T-helper 1 cell treated with Interleukin-12 subunit alpha and Interleukin-12 subunit beta and Interleukin-4 antibody, amounts not matched to agents 30 μg/mL and 1 μg/mL, for 36 hours (primary cell): Measurements from ENCODE around the gene RGS7BP.

Experiments
- H3K27ac Mint-ChIP-seq: one replicate; pipeline ENCODE4 v1.8.0; 2021; ENCODE audit warnings: mild to moderate bottlenecking, mixed read lengths
- H3K27me3 Mint-ChIP-seq: one replicate; pipeline ENCODE4 v1.8.0; 2021; ENCODE audit warnings: low read depth, mixed read lengths
- H3K36me3 Mint-ChIP-seq: one replicate; pipeline ENCODE4 v1.8.0; 2021; ENCODE audit warnings: low read depth, mixed read lengths
- H3K4me1 Mint-ChIP-seq: one replicate; pipeline ENCODE4 v1.8.0; 2021; ENCODE audit warnings: low read depth, mixed read lengths
- H3K4me3 Mint-ChIP-seq: one replicate; pipeline ENCODE4 v1.8.0; 2021; ENCODE audit warnings: mild to moderate bottlenecking, moderate library complexity, mixed read lengths
- H3K9me3 Mint-ChIP-seq: one replicate; pipeline ENCODE4 v1.8.0; 2021; ENCODE audit warnings: mixed read lengths

The RGS7BP gene

DNA sequence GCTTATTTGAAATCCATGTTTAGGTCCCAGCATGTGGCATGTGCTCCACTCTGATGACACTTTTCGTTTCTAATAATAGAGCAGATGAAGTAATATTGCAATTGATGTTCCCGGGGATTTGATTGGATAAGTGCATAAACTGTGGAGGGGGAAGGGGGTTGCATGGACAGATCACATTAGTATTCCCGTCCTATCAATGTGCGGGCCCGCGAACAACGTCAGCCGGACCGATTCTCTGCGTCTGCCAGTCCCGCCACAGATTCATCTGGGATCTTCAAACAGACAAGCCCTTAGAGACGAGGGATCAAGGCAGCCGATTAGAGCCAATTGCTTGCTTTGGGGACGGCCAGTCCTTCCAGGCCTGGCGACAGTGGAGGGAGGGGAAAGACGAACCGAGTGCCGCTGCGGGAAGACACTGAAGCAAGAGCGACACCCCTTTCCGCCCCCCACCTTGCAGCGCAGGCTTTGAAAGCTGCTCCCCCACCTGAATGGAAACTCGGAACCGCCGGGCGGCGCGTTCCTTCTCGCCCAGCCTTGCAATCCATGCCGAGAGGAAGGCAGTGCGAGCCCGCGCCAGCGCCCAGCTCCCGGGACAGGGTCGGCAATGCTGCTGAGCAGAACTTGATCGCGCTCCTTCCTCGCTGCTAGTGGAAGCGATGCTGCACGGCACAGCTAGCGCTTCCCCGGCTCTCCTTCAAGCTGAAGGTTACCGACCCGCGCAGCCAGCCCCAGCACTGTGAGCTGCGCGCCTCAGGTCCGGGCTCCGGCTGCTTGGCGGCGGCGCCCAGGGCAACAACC lies at the start of gene RGS7BP:
TSS of gene RGS7BP (plus strand) at position 247 of the 798 bp plus-strand sequence. CDS start 610 bp downstream, outside the sequence.
- Mint-ChIP-seq H3K27me3 (peaks cover 48% of the 10 kb centered on the region), H3K9me3 (no peaks in the 10 kb centered on the region), H3K36me3 (no peaks in the 10 kb centered on the region), H3K27ac (no peak within 1 kb of the TSS), H3K4me3 (no peak within 1 kb of the TSS), H3K4me1 (peaks cover 1% of the 10 kb centered on the region)

DNA sequence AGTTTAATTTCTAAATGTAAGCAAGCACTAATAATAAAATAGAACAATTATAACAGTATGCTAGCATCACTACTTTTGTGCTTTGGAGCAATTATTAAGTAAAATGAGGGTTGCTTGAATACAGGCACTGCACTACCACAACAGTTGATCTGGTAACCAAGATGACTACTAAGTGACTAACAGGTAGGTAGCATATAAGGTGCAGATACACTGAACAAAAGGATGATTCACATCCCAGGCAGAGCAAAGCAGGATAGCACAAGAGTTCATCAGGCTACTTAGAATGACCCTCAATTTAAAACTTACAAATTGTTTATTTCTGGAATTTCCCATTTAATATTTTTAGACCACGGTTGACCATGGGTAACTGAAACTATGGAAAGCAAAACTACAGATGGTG lies 48.0 kb upstream of the RGS7BP start:
- Mint-ChIP-seq H3K9me3 (no peaks in the 10 kb centered on the region), H3K36me3 (no peaks in the 10 kb centered on the region), H3K27me3 (no peaks in the 10 kb centered on the region), H3K27ac (no peak overlapping the region), H3K4me3 (no peak overlapping the region), H3K4me1 (no peaks in the 10 kb centered on the region)

- H3K27ac Mint-ChIP-seq = no peak overlapping the region
- H3K9me3 Mint-ChIP-seq = no peaks in the 10 kb centered on the region
- H3K27me3 Mint-ChIP-seq = no peaks in the 10 kb centered on the region
- H3K4me3 Mint-ChIP-seq = no peak overlapping the region
- H3K4me1 Mint-ChIP-seq = no peaks in the 10 kb centered on the region
- no peaks in the 10 kb centered on the region for H3K36me3 Mint-ChIP-seq
Observed at GRCh38 chr5:64458948-64459347, 46.9 kb upstream of the RGS7BP start.

DNA sequence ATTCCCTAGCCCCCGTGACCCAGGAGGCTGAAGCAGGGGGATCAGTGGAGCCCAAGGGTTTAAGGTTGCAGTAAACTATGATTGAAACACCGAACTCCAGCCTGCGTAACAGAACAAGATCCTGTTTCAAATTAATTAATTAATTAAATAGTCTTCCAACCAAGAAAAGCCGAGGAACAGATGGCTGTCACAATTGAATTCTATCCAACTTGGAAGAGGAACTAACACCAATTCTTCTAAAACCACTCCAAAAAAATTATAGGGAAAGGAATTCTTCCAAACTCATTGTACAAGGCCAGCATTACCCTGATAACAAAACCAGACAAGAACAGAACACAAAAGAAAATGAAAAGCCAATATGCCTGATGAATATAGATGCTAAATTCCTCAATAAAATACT lies 43.4 kb upstream of the RGS7BP start:
- Mint-ChIP-seq H3K9me3 (no peaks in the 10 kb centered on the region), H3K27me3 (no peaks in the 10 kb centered on the region), H3K36me3 (no peaks in the 10 kb centered on the region), H3K4me3 (no peak overlapping the region), H3K4me1 (no peaks in the 10 kb centered on the region), H3K27ac (no peak overlapping the region)

DNA sequence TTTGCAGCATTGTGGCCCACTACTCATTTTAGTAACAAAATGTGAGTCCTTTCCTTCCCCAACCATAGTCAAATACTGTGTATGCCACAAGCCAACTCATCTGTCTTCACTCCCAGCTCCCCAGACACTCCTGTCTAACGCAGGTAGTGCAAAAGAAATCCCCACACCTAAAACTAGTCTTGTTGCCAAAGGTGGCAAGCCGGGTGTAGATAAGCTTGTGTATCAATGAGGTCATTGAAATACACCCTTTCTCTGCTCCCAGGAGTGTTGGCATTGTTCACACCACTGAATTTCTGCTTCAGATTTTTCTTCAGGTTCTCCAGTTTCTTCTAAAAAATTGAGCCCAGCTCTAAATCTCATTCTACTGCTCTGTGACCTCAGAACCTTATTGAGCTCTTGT lies 19.7 kb upstream of the RGS7BP start:
- Mint-ChIP-seq H3K36me3 (no peaks in the 10 kb centered on the region), H3K27ac (no peak overlapping the region), H3K27me3 (no peaks in the 10 kb centered on the region), H3K4me1 (no peaks in the 10 kb centered on the region), H3K4me3 (no peak overlapping the region), H3K9me3 (no peaks in the 10 kb centered on the region)

GRCh38 chr5:64487283-64487682 lies 18.5 kb upstream of the RGS7BP start:
- no peaks in the 10 kb centered on the region for H3K27me3 Mint-ChIP-seq
- H3K36me3 Mint-ChIP-seq = no peaks in the 10 kb centered on the region
- H3K4me3 Mint-ChIP-seq = no peak overlapping the region
- no peaks in the 10 kb centered on the region for H3K9me3 Mint-ChIP-seq
- no peak overlapping the region for H3K27ac Mint-ChIP-seq
- no peaks in the 10 kb centered on the region for H3K4me1 Mint-ChIP-seq

GRCh38 chr5:64489857-64490256 lies 16.0 kb upstream of the RGS7BP start:
- H3K36me3 Mint-ChIP-seq = no peaks in the 10 kb centered on the region
- no peaks in the 10 kb centered on the region for H3K4me1 Mint-ChIP-seq
- no peaks in the 10 kb centered on the region for H3K9me3 Mint-ChIP-seq
- H3K27me3 Mint-ChIP-seq = no peaks in the 10 kb centered on the region
- no peak overlapping the region for H3K27ac Mint-ChIP-seq
- H3K4me3 Mint-ChIP-seq = no peak overlapping the region

- Mint-ChIP-seq H3K27ac (no peak overlapping the region), H3K4me1 (no peaks in the 10 kb centered on the region), H3K9me3 (no peaks in the 10 kb centered on the region), H3K36me3 (no peaks in the 10 kb centered on the region), H3K4me3 (no peak overlapping the region), H3K27me3 (no peaks in the 10 kb centered on the region)
Observed at GRCh38 chr5:64497386-64497785, 8.4 kb upstream of the RGS7BP start.

GRCh38 chr5:64502196-64502595 lies 3.6 kb upstream of the RGS7BP start:
- Mint-ChIP-seq H3K27ac (no peak overlapping the region), H3K9me3 (no peaks in the 10 kb centered on the region), H3K27me3 (peaks cover 31% of the 10 kb centered on the region), H3K36me3 (no peaks in the 10 kb centered on the region), H3K4me3 (no peak overlapping the region), H3K4me1 (peaks cover 1% of the 10 kb centered on the region)

- H3K27ac Mint-ChIP-seq = no peak overlapping the region
- H3K36me3 Mint-ChIP-seq = no peaks in the 10 kb centered on the region
- H3K4me3 Mint-ChIP-seq = no peak overlapping the region
- peaks cover 1% of the 10 kb centered on the region for H3K4me1 Mint-ChIP-seq
- H3K27me3 Mint-ChIP-seq = peaks cover 48% of the 10 kb centered on the region
- no peaks in the 10 kb centered on the region for H3K9me3 Mint-ChIP-seq
Observed at GRCh38 chr5:64506567-64507263, 900 bp downstream of the RGS7BP start.

DNA sequence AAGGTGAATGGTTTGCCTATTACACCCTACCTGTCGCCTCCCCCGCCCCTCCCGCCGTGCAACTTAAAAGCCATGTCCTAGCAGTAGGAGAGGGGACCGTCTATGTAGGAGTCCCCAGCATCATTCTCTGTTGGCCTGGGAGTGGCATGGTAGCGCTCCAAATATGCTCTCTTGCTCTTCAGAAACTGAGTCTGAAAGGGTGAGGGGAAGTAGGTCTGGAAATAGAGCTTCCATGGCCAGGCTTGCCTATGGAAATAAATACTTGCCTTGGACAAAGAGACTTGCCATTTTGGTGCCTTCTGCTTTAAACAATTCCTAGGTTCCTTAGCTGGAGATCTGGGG lies 1.4 kb downstream of the RGS7BP start:
- peaks cover 1% of the 10 kb centered on the region for H3K4me1 Mint-ChIP-seq
- peaks cover 48% of the 10 kb centered on the region for H3K27me3 Mint-ChIP-seq
- H3K4me3 Mint-ChIP-seq = no peak overlapping the region

DNA sequence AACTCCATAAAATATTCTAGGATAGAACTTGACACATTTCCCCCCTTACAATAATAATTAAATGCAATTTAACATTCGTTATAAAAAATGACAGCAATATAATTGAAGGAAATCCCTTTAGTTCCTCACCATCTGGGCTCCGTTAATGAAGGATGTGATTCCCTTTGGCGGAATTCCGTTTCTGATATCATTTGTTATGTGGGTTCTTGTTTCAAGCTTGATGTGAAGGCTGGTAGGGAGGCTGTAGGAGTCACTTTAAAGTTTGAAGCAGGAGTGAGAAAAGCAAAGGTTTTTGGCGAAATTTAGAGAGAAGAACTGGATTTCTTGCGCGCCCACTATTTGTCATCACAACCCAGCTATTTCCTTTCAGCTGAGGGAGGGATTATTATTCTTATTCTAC lies 4.0 kb downstream of the RGS7BP start:
- Mint-ChIP-seq H3K36me3 (no peaks in the 10 kb centered on the region), H3K27me3 (peaks cover 37% of the 10 kb centered on the region), H3K4me1 (peaks cover 1% of the 10 kb centered on the region), H3K27ac (no peak overlapping the region), H3K4me3 (no peak overlapping the region), H3K9me3 (no peaks in the 10 kb centered on the region)

More for the DNA sequence above, 1.4 kb downstream of the RGS7BP start:
- Mint-ChIP-seq H3K36me3 (no peaks in the 10 kb centered on the region), H3K9me3 (no peaks in the 10 kb centered on the region), H3K27ac (no peak overlapping the region)

DNA sequence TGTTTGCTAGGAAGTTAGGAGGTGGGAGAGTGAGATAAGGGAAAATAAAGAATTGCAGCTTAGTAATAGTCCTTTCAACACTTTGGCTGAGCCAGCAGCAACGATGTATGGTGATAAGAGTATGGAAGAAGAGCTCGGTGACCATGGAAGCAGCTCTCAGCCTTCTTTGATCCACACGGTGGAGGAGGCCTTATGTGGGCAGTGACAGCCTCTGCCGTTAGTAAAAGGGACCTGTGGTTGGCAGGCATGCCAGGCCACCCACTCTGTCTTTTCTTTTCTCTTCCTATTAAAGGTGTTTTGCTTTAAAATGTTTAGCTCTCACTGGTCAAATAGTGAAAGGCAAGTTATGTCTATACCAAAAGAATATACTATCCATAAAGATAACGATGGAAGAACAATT lies 7.7 kb downstream of the RGS7BP start:
- Mint-ChIP-seq H3K36me3 (no peaks in the 10 kb centered on the region), H3K9me3 (no peaks in the 10 kb centered on the region), H3K4me1 (no peaks in the 10 kb centered on the region), H3K27me3 (peaks cover 4% of the 10 kb centered on the region), H3K27ac (no peak overlapping the region), H3K4me3 (no peak overlapping the region)

GRCh38 chr5:64514612-64515011 lies 8.8 kb downstream of the RGS7BP start:
- no peaks in the 10 kb centered on the region for H3K36me3 Mint-ChIP-seq
- no peaks in the 10 kb centered on the region for H3K9me3 Mint-ChIP-seq
- H3K4me3 Mint-ChIP-seq = no peak overlapping the region
- no peaks in the 10 kb centered on the region for H3K4me1 Mint-ChIP-seq
- H3K27ac Mint-ChIP-seq = no peak overlapping the region
- H3K27me3 Mint-ChIP-seq = peaks cover 3% of the 10 kb centered on the region

DNA sequence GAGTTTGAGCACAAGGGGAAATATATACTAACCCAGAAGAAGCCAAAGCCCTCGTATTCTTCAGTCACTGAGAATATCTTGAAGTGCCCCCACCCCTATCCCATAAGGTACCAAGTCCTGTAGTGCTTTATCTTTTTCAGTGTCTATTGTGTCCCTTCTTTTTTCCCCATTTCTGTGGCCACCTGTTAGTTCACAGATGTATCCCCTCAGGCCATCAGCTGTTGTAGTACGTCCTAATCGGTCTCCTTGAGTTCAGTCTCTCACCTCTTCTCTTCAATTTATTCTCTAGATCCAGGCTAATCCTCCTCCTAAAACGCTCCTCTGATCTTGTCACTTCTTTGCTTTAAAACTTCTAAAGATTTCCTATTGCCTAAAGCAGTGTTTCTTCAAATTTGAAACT lies 10.4 kb downstream of the RGS7BP start:
- no peak overlapping the region for H3K27ac Mint-ChIP-seq
- no peaks in the 10 kb centered on the region for H3K4me1 Mint-ChIP-seq
- H3K9me3 Mint-ChIP-seq = no peaks in the 10 kb centered on the region
- H3K36me3 Mint-ChIP-seq = no peaks in the 10 kb centered on the region
- H3K4me3 Mint-ChIP-seq = no peak overlapping the region
- no peaks in the 10 kb centered on the region for H3K27me3 Mint-ChIP-seq
